GM18507 (cell line): ENCODE measurements around the gene FGF23.
"Not testable (repeated sequence)": the region's sequence is repeated elsewhere in the genome, so short reads cannot be mapped to it uniquely, and the experiment has no call there.

Experiments used
- DNase-seq: peaks from one replicate; pipeline ENCODE4 v3.0.0; 2011; ENCODE audit warnings: low read depth; ENCODE audit not compliant: insufficient read length; ENCODE audit errors: extremely low spot score
- FAIRE-seq: peaks from 2 replicates; lab custom pipeline; 2011; peaks lifted over from hg19 to GRCh38; lab: Jason Lieb, UNC

The FGF23 gene

GRCh38 chr12:4379405-4379804 lies at the start of gene FGF23:
Gene FGF23, minus strand, starts transcription at chr12:4379712. Its CDS starts 130 bp downstream, at chr12:4379582.
- DNase-seq, result no peak
- FAIRE-seq, result no peak

DNA sequence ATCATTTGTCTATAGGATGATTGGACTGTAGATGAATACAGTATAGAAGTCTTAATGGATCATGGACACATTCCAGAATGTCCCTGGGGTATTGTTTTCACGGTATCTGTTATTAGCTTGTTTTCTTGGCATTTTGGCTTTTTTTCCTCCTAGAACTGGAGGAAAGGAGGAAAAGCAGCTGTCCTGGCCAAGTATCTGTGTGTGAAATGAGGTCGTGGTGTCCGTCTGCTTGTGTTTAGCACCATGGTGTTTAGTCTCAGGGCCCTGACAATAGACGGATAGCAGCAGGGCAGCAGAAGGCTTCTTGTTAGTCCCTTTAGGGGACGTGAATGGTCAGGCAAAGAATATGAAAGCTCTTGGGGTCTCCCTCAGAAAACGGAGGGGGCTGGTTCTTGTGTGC lies 44.9 kb upstream of the FGF23 start:
- DNase-seq, result no peak
- no peak for FAIRE-seq

GRCh38 chr12:4423528-4424195 lies 44.1 kb upstream of the FGF23 start:
- FAIRE-seq (no peak), DNase-seq (no peak)

DNA sequence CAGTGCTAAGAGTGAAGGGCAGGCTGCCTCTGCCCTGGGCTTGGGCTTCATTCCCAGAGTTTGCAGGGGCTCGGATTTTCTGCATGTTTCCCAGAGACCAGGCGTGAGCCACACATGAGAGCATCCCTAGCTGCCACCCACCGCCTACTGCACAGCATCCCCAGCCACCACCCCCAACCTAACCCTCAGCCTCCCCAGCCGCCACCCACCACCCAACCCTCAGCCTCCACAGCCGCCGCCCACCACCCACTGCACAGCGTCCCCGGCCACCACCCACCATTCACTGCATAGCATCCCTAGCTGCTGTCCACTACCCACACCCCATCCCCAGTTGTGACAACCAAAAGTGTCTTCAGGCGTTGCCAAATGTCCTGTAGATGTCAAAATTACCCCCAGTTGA lies 43.5 kb upstream of the FGF23 start:
- DNase-seq (no peak), FAIRE-seq (no peak)

- peak; percentile 80 for FAIRE-seq
Measured at GRCh38 chr12:4421590-4422031, 42.1 kb upstream of the FGF23 start.

DNA sequence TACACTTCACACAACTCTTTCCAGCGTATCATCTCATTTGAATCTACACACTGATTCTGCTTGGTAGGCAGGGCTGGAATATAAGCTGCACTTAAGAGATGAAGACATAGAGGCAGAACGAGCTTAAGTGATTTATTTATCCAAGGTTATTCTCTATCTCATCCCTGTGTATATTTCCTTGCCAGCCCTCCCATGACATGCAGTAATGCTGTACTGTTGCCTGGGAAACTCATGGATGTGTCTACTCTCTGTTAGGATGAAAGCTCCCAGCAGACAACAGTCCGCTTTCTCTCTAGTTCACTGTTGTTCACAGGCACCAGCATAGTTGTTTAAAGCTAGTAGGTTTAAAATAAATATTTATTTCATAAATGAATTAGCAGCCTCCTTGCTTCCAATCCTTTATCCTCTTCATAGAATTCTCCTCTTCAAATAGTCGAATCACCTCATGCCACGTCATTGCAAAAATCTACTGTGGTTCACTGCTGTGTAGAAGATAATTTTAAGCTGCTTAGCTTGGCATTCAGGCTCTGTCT lies 40.7 kb upstream of the FGF23 start:
- FAIRE-seq (no peak), DNase-seq (no peak)

More at GRCh38 chr12:4421590-4422031, 42.1 kb upstream of the FGF23 start:
- peak; percentile 30 for DNase-seq

- DNase-seq (no peak), FAIRE-seq (no peak)
Measured at GRCh38 chr12:4418913-4419312, 39.4 kb upstream of the FGF23 start.

- DNase-seq (no peak), FAIRE-seq (no peak)
Measured at GRCh38 chr12:4417936-4418335, 38.4 kb upstream of the FGF23 start.

- FAIRE-seq (no peak), DNase-seq (no peak)
Measured at GRCh38 chr12:4417455-4417854, 37.9 kb upstream of the FGF23 start.

GRCh38 chr12:4416276-4416675 lies 36.8 kb upstream of the FGF23 start:
- FAIRE-seq (no peak), DNase-seq (no peak)

GRCh38 chr12:4412465-4412864 lies 33.0 kb upstream of the FGF23 start:
- DNase-seq (no peak), FAIRE-seq (no peak)

- DNase-seq, result no peak
- FAIRE-seq, result no peak
Measured at GRCh38 chr12:4412056-4412455, 32.5 kb upstream of the FGF23 start.

GRCh38 chr12:4407136-4407535 lies 27.6 kb upstream of the FGF23 start:
- FAIRE-seq (no peak), DNase-seq (no peak)

DNA sequence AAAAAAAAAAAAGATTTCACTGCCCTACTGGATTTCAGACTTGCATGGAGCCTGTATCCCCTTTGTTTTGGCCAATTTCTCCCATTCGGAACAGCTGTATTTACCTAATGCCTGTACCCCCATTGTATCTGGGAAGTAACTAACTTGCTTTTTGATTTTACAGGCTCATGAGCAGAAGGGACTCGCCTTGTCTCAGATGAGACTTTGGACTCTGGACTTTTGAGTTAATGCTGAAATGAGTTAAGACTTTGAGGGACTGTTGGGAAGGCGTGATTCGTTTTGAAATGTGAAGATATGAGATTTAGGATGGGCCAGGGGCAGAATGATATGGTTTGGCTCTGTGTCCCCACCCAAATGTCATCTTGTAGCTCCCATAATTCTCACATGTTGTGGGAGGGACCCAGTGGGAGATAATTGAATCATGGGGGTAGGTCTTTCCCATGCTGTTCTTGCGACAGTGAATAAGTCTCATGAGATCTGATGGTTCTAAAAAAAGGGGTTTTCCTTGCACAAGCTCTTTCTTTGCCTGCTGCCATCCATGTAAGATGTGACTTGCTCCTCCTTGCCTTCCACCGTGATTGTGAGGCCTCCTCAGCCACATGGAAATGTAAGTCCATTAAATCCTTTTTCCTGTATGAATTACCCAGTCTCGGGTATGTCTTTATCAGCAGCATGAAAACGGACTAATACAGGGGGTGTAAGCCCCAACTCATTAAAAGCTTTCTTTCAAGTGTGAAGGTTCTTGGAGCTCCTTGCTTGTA lies 25.5 kb upstream of the FGF23 start:
- FAIRE-seq, DNase-seq: not testable (repeated sequence)

GRCh38 chr12:4402996-4403395 lies 23.5 kb upstream of the FGF23 start:
- FAIRE-seq, result no peak
- DNase-seq, result no peak

- FAIRE-seq, result no peak
Measured at GRCh38 chr12:4401117-4401516, 21.6 kb upstream of the FGF23 start.

GRCh38 chr12:4395818-4396217 lies 16.3 kb upstream of the FGF23 start:
- FAIRE-seq, result no peak
- no peak for DNase-seq

More at GRCh38 chr12:4401117-4401516, 21.6 kb upstream of the FGF23 start:
- DNase-seq, result no peak

DNA sequence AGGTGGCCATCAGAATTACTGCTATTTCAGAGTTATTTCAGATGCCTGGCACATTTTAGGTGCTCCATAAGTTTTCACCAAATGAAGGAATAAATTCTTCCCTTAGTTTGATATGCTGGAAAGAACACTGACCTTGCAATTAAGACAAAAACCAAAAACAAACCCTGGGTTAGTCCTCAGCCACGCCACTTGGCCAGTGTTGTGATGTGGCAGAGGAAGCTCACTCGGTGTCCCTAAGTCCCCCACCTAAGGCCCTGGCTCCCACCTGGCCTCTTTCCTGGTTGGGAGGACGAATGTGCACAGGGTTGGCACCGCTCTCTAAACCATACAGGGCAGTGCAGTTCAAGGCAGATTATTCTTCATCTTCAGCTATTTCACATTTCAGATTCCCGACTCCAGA lies 13.7 kb upstream of the FGF23 start:
- FAIRE-seq, result no peak
- DNase-seq, result no peak

DNA sequence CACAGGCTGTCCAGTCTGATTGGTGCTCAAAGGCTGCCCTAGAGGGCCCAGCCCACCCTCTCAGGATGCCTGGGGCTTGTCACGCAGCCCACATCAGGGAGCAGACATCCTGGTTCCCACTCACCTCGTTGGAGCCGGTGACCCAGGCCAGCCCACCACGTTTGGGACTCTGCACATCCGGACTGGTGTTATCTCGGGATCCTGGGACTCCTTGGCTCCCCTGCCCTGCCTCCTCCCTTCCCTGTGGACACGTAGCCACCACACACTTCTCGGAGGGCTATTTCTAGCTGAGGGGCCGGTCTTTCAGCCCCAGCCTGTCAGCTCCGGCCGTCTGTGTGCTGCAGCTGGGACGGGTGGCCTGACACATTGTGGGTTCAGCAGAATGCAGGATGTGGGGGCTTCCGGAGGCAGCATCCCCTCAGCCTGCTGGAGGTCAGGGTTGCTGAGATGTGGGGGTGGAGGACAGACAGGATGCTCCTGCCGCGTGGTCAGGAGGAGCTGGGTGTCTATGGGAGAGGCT lies 12.8 kb upstream of the FGF23 start:
- FAIRE-seq, result no peak

GRCh38 chr12:4388662-4389061 lies 9.2 kb upstream of the FGF23 start:
- FAIRE-seq (no peak), DNase-seq (no peak)

More for the DNA sequence above, 12.8 kb upstream of the FGF23 start:
- DNase-seq, result no peak
